ENCODE data around the gene LGALS7. TPM values are rescaled to one million over a fixed set of nuclear protein-coding genes. Genes with fewer than 3 reads are reported as not detected.
"Not testable (repeated sequence)": the region's sequence is repeated elsewhere in the genome, so short reads cannot be mapped to it uniquely, and the experiment has no call there.

LGALS7 gene
- total and polyA plus RNA-seq, 2 of the 13 experiments (the other 11 are each of a cell fraction or from before 2014, with no cell fraction given) = 0.73 TPM; not detected in 1

DNA sequence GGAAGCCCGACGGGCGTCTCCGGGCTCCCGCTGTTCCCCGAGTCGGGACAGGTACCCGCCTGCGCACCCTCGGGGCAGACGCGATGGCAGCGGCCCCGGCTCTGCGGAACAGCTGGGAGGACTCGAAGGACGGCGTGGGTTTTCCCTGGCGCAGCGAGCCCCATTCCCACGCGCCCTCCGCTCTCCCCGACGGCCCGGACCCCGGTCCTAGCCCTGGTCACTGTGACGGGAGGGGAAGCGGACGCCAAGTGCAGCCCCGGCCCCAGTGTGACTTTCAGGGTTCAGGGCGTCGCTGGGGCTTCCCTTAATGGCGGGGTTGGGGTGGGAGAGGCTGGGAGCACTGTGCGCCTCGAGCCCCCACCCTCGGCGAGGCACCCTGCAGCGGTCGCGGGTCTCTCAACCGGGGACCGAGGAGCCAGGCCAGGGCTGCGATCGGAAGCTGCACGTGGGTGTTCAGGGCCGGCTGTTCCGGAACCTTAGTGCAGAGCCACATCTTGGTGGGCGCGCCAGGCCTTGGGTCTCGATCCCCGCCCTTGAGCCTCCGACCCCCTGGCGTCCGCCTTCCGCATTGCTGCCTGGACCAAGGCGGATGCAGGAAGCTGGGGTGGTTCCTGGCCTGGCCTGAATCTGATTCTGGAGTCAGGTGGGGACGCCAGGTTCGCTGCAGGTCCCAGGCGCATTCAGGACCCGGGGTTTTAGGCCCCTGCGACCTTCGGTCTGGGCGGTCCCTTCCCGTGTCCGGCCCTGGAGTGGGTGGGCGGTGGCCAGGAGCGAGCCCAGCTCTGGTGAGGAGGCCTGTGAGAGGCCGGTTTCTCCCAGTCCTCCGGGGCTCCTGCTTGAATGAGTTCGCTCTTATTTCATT lies 19.2 kb upstream of the LGALS7 start (continued):
- TF ChIP-seq HNF4G (IDR thresholded peaks at IDR 0.05; ENCODE audit: borderline replicate concordance, low read depth, low read length) (peak; percentile 59; the same call in 1 of the 2 replicates), HNF4G (CRISPR knock-in tag; IDR thresholded peaks at IDR 0.05; ENCODE audit: borderline replicate concordance, low read depth) (no peak), ZFY (CRISPR knock-in tag; IDR thresholded peaks at IDR 0.05) (peak; percentile 57), HNF4A (CRISPR knock-in tag; IDR thresholded peaks at IDR 0.05) (peak; percentile 59), ELF3 (CRISPR knock-in tag; IDR thresholded peaks at IDR 0.05) (no peak)
- TF ChIP-seq, protein P1, sequence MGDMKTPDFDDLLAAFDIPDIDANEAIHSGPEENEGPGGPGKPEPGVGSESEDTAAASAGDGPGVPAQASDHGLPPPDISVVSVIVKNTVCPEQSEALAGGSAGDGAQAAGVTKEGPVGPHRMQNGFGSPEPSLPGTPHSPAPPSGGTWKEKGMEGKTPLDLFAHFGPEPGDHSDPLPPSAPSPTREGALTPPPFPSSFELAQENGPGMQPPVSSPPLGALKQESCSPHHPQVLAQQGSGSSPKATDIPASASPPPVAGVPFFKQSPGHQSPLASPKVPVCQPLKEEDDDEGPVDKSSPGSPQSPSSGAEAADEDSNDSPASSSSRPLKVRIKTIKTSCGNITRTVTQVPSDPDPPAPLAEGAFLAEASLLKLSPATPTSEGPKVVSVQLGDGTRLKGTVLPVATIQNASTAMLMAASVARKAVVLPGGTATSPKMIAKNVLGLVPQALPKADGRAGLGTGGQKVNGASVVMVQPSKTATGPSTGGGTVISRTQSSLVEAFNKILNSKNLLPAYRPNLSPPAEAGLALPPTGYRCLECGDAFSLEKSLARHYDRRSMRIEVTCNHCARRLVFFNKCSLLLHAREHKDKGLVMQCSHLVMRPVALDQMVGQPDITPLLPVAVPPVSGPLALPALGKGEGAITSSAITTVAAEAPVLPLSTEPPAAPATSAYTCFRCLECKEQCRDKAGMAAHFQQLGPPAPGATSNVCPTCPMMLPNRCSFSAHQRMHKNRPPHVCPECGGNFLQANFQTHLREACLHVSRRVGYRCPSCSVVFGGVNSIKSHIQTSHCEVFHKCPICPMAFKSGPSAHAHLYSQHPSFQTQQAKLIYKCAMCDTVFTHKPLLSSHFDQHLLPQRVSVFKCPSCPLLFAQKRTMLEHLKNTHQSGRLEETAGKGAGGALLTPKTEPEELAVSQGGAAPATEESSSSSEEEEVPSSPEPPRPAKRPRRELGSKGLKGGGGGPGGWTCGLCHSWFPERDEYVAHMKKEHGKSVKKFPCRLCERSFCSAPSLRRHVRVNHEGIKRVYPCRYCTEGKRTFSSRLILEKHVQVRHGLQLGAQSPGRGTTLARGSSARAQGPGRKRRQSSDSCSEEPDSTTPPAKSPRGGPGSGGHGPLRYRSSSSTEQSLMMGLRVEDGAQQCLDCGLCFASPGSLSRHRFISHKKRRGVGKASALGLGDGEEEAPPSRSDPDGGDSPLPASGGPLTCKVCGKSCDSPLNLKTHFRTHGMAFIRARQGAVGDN (CRISPR knock-in tag; IDR thresholded peaks at IDR 0.05) = peak; percentile 63

DNA sequence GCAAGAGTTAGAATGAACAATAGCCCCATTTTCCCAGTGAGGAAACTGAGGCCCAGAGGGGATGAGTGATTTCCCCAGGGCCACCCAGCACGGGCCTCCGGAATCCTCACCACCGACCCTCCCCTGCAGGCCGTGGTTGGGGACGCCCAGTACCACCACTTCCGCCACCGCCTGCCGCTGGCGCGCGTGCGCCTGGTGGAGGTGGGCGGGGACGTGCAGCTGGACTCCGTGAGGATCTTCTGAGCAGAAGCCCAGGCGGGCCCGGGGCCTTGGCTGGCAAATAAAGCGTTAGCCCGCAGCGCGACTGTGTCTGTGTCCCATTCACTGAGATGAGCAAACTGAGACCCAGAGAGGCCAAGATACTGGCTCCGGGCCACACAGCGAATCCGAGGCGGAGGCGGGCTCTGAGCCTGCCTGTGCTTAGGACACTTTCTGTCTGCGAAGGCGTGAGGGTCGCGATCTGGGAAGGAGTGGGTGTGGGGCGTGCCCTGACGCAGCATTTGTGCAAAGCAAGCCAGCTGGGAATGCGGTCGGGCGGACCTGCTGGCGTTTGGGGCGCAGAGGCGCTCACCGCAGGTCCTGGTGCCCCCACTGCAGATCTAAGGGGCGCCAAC lies 18.2 kb upstream of the LGALS7 start:
- POLR2A ChIA-PET; H2AFZ ChIP-seq (ENCODE audit: low read length): not testable (repeated sequence)
- WGBS (ENCODE audit: low lambda C conversion rate) = no CpG with 5 or more reads among the region's 40 CpGs

DNA sequence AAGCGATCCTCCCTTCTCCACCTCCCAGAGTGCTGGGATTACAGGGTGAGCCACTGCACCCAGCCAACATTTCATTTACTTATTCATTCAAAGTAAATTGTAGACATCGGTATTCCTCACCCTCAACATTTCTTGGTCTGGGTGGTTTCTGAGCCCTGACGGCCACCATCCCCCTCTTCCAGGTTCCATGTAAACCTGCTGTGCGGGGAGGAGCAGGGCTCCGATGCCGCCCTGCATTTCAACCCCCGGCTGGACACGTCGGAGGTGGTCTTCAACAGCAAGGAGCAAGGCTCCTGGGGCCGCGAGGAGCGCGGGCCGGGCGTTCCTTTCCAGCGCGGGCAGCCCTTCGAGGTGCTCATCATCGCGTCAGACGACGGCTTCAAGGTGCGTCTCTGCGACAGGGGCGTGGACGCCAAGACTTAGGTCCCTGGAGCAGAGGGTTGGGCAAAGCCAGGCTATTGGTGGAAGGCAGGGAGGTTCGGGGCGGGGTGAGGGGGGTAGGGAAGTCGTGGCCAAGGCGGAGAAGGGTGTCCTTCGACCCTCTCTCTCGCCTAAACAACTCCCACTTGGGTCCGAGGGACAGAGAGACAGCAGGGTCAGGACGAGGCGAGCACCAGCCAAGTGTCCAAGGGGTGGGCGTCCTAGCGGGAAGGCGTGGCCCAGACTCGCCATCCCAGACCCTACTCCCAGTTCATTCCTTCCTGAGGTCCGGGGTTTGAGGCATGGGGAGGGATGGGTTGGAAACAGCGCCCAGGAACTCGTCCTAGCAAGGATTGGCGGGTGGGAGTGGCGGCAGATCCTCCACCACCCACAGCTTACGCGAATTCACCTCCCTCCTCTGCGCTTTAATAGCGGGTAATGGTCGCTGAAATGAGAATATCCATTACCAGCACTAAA lies 17.4 kb upstream of the LGALS7 start:
- H3K36me3 ChIP-seq (replicated peaks in 1 of 2; ENCODE audit: control insufficient read depth in 1 of 2, insufficient read depth in 2 of 2, low read length in 2 of 2); CTCF ChIA-PET (ENCODE audit: low intra/inter-chr PET ratio, low total read pairs); POLR2A ChIA-PET; H2AFZ ChIP-seq (ENCODE audit: low read length); H3K9me3 ChIP-seq (ENCODE audit: low read length); H3K79me2 ChIP-seq (ENCODE audit: insufficient read depth, low read length); ATAC-seq; H3K9ac ChIP-seq (ENCODE audit: insufficient read depth, low read depth, low read length); intact Hi-C loops (cut with micrococcal nuclease; ENCODE audit: unreplicated experiment); in situ Hi-C loops (cut with HindIII; ENCODE audit: extremely low pct_ligation_motif_present, low pct_unique_long_range_greater_than_20kb); DNase-seq (ENCODE audit: low spot score); H3K4me3 ChIP-seq (replicated peaks in 1 of 3; ENCODE audit: insufficient read depth in 1 of 3, low read depth in 2 of 3, low read length in 3 of 3); BruUV-seq (replicated peaks); H3K4me2 ChIP-seq (ENCODE audit: low read depth, low read length); FAIRE-seq; H4K20me1 ChIP-seq (ENCODE audit: insufficient read depth, low read length); H3K27me3 ChIP-seq (ENCODE audit: control insufficient read depth in 1 of 2, insufficient read depth in 2 of 2, low read length in 2 of 2); H3K27ac ChIP-seq (ENCODE audit: extremely low read length, insufficient read depth, low read length): not testable (repeated sequence)
- peaks cover 32% of the 10 kb centered on the region for H3K4me1 ChIP-seq (ENCODE audit: insufficient read depth, low read length)
- 92% methylated on average over 21 of the region's 49 CpGs for WGBS (ENCODE audit: low lambda C conversion rate)

More for the DNA sequence above, 18.2 kb upstream of the LGALS7 start:
- H3K36me3 ChIP-seq (replicated peaks in 1 of 2; ENCODE audit: control insufficient read depth in 1 of 2, insufficient read depth in 2 of 2, low read length in 2 of 2); H3K27ac ChIP-seq (ENCODE audit: extremely low read length, insufficient read depth, low read length); in situ Hi-C loops (cut with HindIII; ENCODE audit: extremely low pct_ligation_motif_present, low pct_unique_long_range_greater_than_20kb); H3K4me3 ChIP-seq (replicated peaks in 1 of 3; ENCODE audit: insufficient read depth in 1 of 3, low read depth in 2 of 3, low read length in 3 of 3); H3K9me3 ChIP-seq (ENCODE audit: low read length); FAIRE-seq; H3K79me2 ChIP-seq (ENCODE audit: insufficient read depth, low read length); BruUV-seq (replicated peaks); H3K4me2 ChIP-seq (ENCODE audit: low read depth, low read length); H4K20me1 ChIP-seq (ENCODE audit: insufficient read depth, low read length); H3K27me3 ChIP-seq (ENCODE audit: control insufficient read depth in 1 of 2, insufficient read depth in 2 of 2, low read length in 2 of 2); ATAC-seq; CTCF ChIA-PET (ENCODE audit: low intra/inter-chr PET ratio, low total read pairs); H3K9ac ChIP-seq (ENCODE audit: insufficient read depth, low read depth, low read length); intact Hi-C loops (cut with micrococcal nuclease; ENCODE audit: unreplicated experiment); DNase-seq (ENCODE audit: low spot score): not testable (repeated sequence)
- peaks cover 24% of the 10 kb centered on the region for H3K4me1 ChIP-seq (ENCODE audit: insufficient read depth, low read length)

Data from HepG2 (cell line).